A549 (cell line): ENCODE data around the gene PGM1.

Source experiments
- CTCF ChIP-seq: fragments of >200 bp; sonication (Bioruptor Twin); formaldehyde crosslinking; IDR thresholded peaks from 3 replicates; pipeline ENCODE4 v1.5.1; 2016
- EP300 ChIP-seq, 2 experiments: fragments of >200 bp; sonication (Bioruptor Twin); formaldehyde crosslinking; IDR thresholded peaks; 2 replicates in 1 of 2; 3 replicates in 1 of 2; pipeline ENCODE4 v1.6.1; 2016 to 2017
- POLR2AphosphoS2 ChIP-seq: conservative IDR thresholded peaks from 2 replicates; pipeline ENCODE4 v1.6.1; 2012; ENCODE audit warnings: low read length, improper control_type of control experiment, inconsistent platforms
- RCOR1 ChIP-seq: fragments of 150-350 bp; IDR thresholded peaks from 2 replicates; pipeline ENCODE4 v1.6.1; 2014; ENCODE audit warnings: antibody characterized with exemption, low read length, low read depth

- peak in 1 of 2 experiments; percentile 60; a peak in 2 of 5 replicates for TF ChIP-seq EP300 (IDR thresholded peaks at IDR 0.05)
- no peak for TF ChIP-seq CTCF
- no peak for TF ChIP-seq RCOR1
- no peak for TF ChIP-seq POLR2AphosphoS2
Measured at GRCh38 chr1:63698001-63698838, 105.0 kb downstream of the PGM1 start.
